GM04503 (cell line): ENCODE results near the gene UMAD1.

Experiments used
- DNase-seq: peaks from one replicate; pipeline ENCODE4 v3.0.0-alpha.2; 2012; ENCODE audit warnings: low read depth

Gene UMAD1

GRCh38 chr7:7720750-7721621, 80.4 kb downstream of the UMAD1 start:
- DNase-seq = no peak

GRCh38 chr7:7731732-7732131, 91.2 kb downstream of the UMAD1 start:
- DNase-seq = no peak

GRCh38 chr7:7732621-7733281, 92.2 kb downstream of the UMAD1 start:
- DNase-seq = peak; percentile 87

GRCh38 chr7:7736671-7737070, 96.1 kb downstream of the UMAD1 start:
- no peak for DNase-seq

GRCh38 chr7:7737674-7738073, 97.1 kb downstream of the UMAD1 start:
- DNase-seq = no peak

GRCh38 chr7:7738177-7738576, 97.6 kb downstream of the UMAD1 start:
- DNase-seq = no peak

- no peak for DNase-seq
Observed at GRCh38 chr7:7738622-7739021, 98.1 kb downstream of the UMAD1 start.

GRCh38 chr7:7739204-7740036, 98.9 kb downstream of the UMAD1 start:
- no peak for DNase-seq

GRCh38 chr7:7740037-7740355, 99.4 kb downstream of the UMAD1 start:
- DNase-seq = no peak

GRCh38 chr7:7742223-7742622, 101.7 kb downstream of the UMAD1 start:
- no peak for DNase-seq

GRCh38 chr7:7745258-7745657, 104.7 kb downstream of the UMAD1 start:
- no peak for DNase-seq

GRCh38 chr7:7745966-7746365, 105.4 kb downstream of the UMAD1 start:
- DNase-seq = no peak

GRCh38 chr7:7746458-7746857, 105.9 kb downstream of the UMAD1 start:
- DNase-seq = no peak

- DNase-seq = no peak
Observed at GRCh38 chr7:7750571-7751242, 110.2 kb downstream of the UMAD1 start.

- no peak for DNase-seq
Observed at GRCh38 chr7:7751243-7752092, 110.9 kb downstream of the UMAD1 start.

GRCh38 chr7:7756577-7756976, 116.0 kb downstream of the UMAD1 start:
- DNase-seq = no peak

GRCh38 chr7:7757576-7757975, 117.0 kb downstream of the UMAD1 start:
- no peak for DNase-seq

- DNase-seq = peak; percentile 21
Observed at GRCh38 chr7:7761340-7761973, 120.9 kb downstream of the UMAD1 start.

- peak; percentile 12 for DNase-seq
Observed at GRCh38 chr7:7761974-7762779, 121.6 kb downstream of the UMAD1 start.
